ENCODE results near the gene NUP98. TPM values are rescaled to one million over a fixed set of nuclear protein-coding genes. Genes with fewer than 3 reads are reported as not detected.
A peak's percentile ranks its signal among the peaks of the same experiment; 100 is the strongest.
"Not testable (repeated sequence)": the region's sequence is repeated elsewhere in the genome, so short reads cannot be mapped to it uniquely, and the experiment has no call there.

The NUP98 gene
- total RNA-seq, 1 donor from 2014 or later = 75.2 TPM

GRCh38 chr11:3802011-3802790, 4.8 kb upstream of the NUP98 start:
- no peaks in the 10 kb centered on the region for H3K27me3 ChIP-seq (ENCODE audit: control insufficient read depth in 3 of 3, insufficient read depth in 3 of 3, low read length in 3 of 3)
- no peak overlapping the region for H3K27ac ChIP-seq (ENCODE audit: low read depth, low read length)
- H3K9ac ChIP-seq (ENCODE audit: low read depth in 1 of 3, low read length in 3 of 3) = no peak overlapping the region
- H3K4me1 ChIP-seq (ENCODE audit: control insufficient read depth in 3 of 3, insufficient read depth in 3 of 3, low read length in 3 of 3) = peaks cover 3 to 6% (median 3%) of the 10 kb centered on the region in 3 donors
- H3K4me3 ChIP-seq (ENCODE audit: low read length in 3 of 3) = no peak overlapping the region
- no peaks in the 10 kb centered on the region for H3K36me3 ChIP-seq (ENCODE audit: control insufficient read depth in 3 of 3, insufficient read depth in 3 of 3, low read length in 3 of 3)
- no peaks in the 10 kb centered on the region for H3K9me3 ChIP-seq (ENCODE audit: control insufficient read depth in 3 of 3, low read length in 3 of 3)

DNA sequence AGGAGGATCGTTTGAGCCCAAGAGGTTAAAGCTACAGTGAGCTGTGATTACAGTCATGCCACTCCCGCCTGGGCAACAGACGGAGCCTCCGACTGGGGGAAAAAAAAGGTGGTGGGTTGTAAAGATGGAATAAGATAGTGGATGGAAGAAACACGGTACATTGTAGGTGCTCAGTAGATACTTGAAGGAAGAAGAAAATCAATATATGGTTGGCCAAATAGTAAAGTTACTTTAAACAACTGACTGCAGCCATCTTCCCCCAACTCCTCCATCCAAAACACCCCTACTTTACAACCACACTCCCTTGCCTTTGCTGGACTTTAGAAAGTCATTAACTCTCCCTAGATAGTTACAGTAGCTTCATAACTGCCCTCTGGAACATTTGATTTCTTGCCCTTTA, 2.5 kb upstream of the NUP98 start:
- H3K27ac ChIP-seq (ENCODE audit: low read depth, low read length) = no peak overlapping the region
- no peaks in the 10 kb centered on the region for H3K36me3 ChIP-seq (ENCODE audit: control insufficient read depth in 3 of 3, insufficient read depth in 3 of 3, low read length in 3 of 3)
- peaks cover 10 to 20% (median 17%) of the 10 kb centered on the region in 3 donors for H3K4me1 ChIP-seq (ENCODE audit: control insufficient read depth in 3 of 3, insufficient read depth in 3 of 3, low read length in 3 of 3)
- H3K9me3 ChIP-seq (ENCODE audit: control insufficient read depth in 3 of 3, low read length in 3 of 3) = no peaks in the 10 kb centered on the region
- no peak overlapping the region for H3K9ac ChIP-seq (ENCODE audit: low read depth in 1 of 3, low read length in 3 of 3)
- no peak overlapping the region for H3K4me3 ChIP-seq (ENCODE audit: low read length in 3 of 3)
- no peaks in the 10 kb centered on the region for H3K27me3 ChIP-seq (ENCODE audit: control insufficient read depth in 3 of 3, insufficient read depth in 3 of 3, low read length in 3 of 3)

- Histone ChIP-seq H3K9ac (ENCODE audit: low read depth in 1 of 3, low read length in 3 of 3) (no peak overlapping the region), H3K27me3 (ENCODE audit: control insufficient read depth in 3 of 3, insufficient read depth in 3 of 3, low read length in 3 of 3) (no peaks in the 10 kb centered on the region), H3K36me3 (ENCODE audit: control insufficient read depth in 3 of 3, insufficient read depth in 3 of 3, low read length in 3 of 3) (peaks cover 0 to 2% (median 0%) of the 10 kb centered on the region in 3 donors), H3K9me3 (ENCODE audit: control insufficient read depth in 3 of 3, low read length in 3 of 3) (no peaks in the 10 kb centered on the region), H3K4me3 (ENCODE audit: low read length in 3 of 3) (no peak overlapping the region), H3K27ac (ENCODE audit: low read depth, low read length) (no peak overlapping the region), H3K4me1 (ENCODE audit: control insufficient read depth in 3 of 3, insufficient read depth in 3 of 3, low read length in 3 of 3) (peaks cover 10 to 24% (median 22%) of the 10 kb centered on the region in 3 donors)
Measured at GRCh38 chr11:3799143-3799542, 1.8 kb upstream of the NUP98 start.

DNA sequence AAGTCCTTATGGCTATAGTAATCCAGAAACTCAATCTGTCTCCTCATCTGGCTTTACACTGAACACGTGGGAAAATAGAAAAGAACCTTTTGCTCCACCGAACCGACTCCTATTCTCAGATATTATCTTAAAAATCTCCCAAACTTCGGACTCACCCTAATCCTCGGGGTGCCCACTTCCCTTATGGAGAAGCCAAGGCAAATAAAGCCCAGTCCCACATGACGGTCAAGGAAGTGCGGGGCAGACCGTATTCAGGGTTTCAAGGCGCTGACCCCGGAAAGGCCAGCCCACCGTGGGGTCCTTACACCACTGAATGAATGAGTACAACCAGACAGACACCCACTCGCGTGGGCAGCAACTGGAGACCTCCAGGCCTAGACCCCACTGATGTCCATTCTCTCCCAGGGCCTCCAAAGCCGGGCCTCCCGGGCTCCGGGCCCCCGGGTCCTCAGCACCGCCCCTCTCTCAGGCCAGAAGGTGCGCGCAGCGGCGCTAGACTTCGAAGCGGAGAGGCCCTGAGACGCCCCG, 489 bp downstream of the NUP98 start:
- Histone ChIP-seq H3K9ac (ENCODE audit: low read depth in 1 of 3, low read length in 3 of 3) (peak overlapping the region; percentile 95 to 98 (median 97)), H3K36me3 (ENCODE audit: control insufficient read depth in 3 of 3, insufficient read depth in 3 of 3, low read length in 3 of 3) (peaks cover 7 to 15% (median 10%) of the 10 kb centered on the region in 3 donors), H3K27ac (ENCODE audit: low read depth, low read length) (peak overlapping the region; percentile 97), H3K4me1 (ENCODE audit: control insufficient read depth in 3 of 3, insufficient read depth in 3 of 3, low read length in 3 of 3) (peaks cover 10 to 24% (median 22%) of the 10 kb centered on the region in 3 donors), H3K4me3 (ENCODE audit: low read length in 3 of 3) (peak overlapping the region; percentile 79 to 99 (median 82)), H3K27me3 (ENCODE audit: control insufficient read depth in 3 of 3, insufficient read depth in 3 of 3, low read length in 3 of 3) (no peaks in the 10 kb centered on the region), H3K9me3 (ENCODE audit: control insufficient read depth in 3 of 3, low read length in 3 of 3) (no peaks in the 10 kb centered on the region)

- H3K9me3 ChIP-seq (ENCODE audit: control insufficient read depth in 3 of 3, low read length in 3 of 3) = no peaks in the 10 kb centered on the region
- peak overlapping the region; percentile 95 to 98 (median 97) for H3K9ac ChIP-seq (ENCODE audit: low read depth in 1 of 3, low read length in 3 of 3)
- H3K27ac ChIP-seq (ENCODE audit: low read depth, low read length) = peak overlapping the region; percentile 97
- H3K4me1 ChIP-seq (ENCODE audit: control insufficient read depth in 3 of 3, insufficient read depth in 3 of 3, low read length in 3 of 3) = peaks cover 10 to 24% (median 22%) of the 10 kb centered on the region in 3 donors
- H3K27me3 ChIP-seq (ENCODE audit: control insufficient read depth in 3 of 3, insufficient read depth in 3 of 3, low read length in 3 of 3) = no peaks in the 10 kb centered on the region
- peaks cover 7 to 15% (median 10%) of the 10 kb centered on the region in 3 donors for H3K36me3 ChIP-seq (ENCODE audit: control insufficient read depth in 3 of 3, insufficient read depth in 3 of 3, low read length in 3 of 3)
- peak overlapping the region; percentile 79 to 99 (median 82) for H3K4me3 ChIP-seq (ENCODE audit: low read length in 3 of 3)
Measured at GRCh38 chr11:3796346-3796745, 1.0 kb downstream of the NUP98 start.

DNA sequence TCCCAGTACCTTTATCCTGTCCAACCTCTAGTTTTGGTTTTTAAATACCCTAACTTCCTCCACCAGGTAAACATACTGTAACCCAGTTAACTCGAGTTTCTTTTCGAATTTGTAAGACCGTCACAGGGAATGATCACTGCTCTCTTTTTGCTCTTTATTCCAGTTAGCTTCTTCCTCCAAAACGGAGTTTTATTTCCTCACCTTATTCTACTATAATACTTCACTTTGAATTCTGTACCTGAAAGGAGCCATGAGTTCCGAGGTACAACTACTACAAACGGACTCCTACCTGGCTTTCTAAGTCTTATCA, 1.4 kb downstream of the NUP98 start:
- H3K27ac ChIP-seq (ENCODE audit: low read depth, low read length) = peak overlapping the region; percentile 97
- no peaks in the 10 kb centered on the region for H3K9me3 ChIP-seq (ENCODE audit: control insufficient read depth in 3 of 3, low read length in 3 of 3)
- no peaks in the 10 kb centered on the region for H3K27me3 ChIP-seq (ENCODE audit: control insufficient read depth in 3 of 3, insufficient read depth in 3 of 3, low read length in 3 of 3)
- H3K36me3 ChIP-seq (ENCODE audit: control insufficient read depth in 3 of 3, insufficient read depth in 3 of 3, low read length in 3 of 3) = peaks cover 7 to 15% (median 10%) of the 10 kb centered on the region in 3 donors
- peak overlapping the region; percentile 95 to 98 (median 97) for H3K9ac ChIP-seq (ENCODE audit: low read depth in 1 of 3, low read length in 3 of 3)
- peaks cover 10 to 24% (median 22%) of the 10 kb centered on the region in 3 donors for H3K4me1 ChIP-seq (ENCODE audit: control insufficient read depth in 3 of 3, insufficient read depth in 3 of 3, low read length in 3 of 3)
- H3K4me3 ChIP-seq (ENCODE audit: low read length in 3 of 3) = peak overlapping the region in 2 of 3 donors; percentile 79 to 99

DNA sequence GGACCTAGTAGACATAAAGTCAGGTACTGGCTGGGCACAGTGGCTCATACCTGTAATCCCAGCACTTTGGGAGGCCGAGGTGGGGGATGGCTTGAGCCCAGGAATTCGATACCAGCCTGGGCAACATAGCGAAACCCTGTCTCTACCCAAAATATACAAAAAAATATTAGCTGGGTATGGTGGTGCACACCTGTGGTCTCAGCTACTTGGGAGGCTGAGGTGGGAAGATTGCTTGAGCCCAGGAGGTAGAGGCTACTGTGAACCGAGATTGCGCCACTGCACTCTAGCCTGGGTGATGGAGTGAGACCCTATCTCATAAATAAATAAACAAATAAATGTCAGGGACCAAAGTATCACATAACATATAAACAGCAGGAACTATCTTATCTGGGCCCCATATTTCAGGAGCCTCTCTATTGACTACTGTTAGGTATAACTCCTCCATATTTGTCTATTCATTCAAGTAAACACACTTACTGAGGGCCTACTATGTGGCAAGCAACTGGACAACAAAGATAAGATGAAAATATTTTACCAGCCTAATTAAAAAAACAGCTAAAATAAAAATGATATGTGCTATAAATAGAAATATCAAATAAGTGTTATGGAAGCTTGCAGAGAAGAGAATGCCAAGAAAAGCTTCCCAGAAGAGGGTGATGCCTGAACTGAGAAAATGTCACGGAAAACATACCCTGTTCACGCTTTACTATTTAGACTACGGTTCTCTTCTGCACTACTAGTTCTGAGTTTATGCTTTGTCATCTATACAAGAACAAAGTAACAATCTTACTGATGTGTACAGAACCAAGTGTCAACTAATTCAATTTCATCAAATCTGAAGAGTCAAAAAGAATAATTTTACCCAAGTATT, 2.0 kb downstream of the NUP98 start:
- Histone ChIP-seq H3K9ac (ENCODE audit: low read depth in 1 of 3, low read length in 3 of 3) (peak overlapping the region; percentile 45 to 98 (median 95)), H3K27ac (ENCODE audit: low read depth, low read length) (peak overlapping the region; percentile 97), H3K36me3 (ENCODE audit: control insufficient read depth in 3 of 3, insufficient read depth in 3 of 3, low read length in 3 of 3) (peaks cover 7 to 15% (median 10%) of the 10 kb centered on the region in 3 donors), H3K4me3 (ENCODE audit: low read length in 3 of 3) (peak overlapping the region in 2 of 3 donors; percentile 79 to 99), H3K9me3 (ENCODE audit: control insufficient read depth in 3 of 3, low read length in 3 of 3) (no peaks in the 10 kb centered on the region), H3K27me3 (ENCODE audit: control insufficient read depth in 3 of 3, insufficient read depth in 3 of 3, low read length in 3 of 3) (no peaks in the 10 kb centered on the region), H3K4me1 (ENCODE audit: control insufficient read depth in 3 of 3, insufficient read depth in 3 of 3, low read length in 3 of 3) (peaks cover 10 to 24% (median 22%) of the 10 kb centered on the region in 3 donors)

GRCh38 chr11:3794387-3794786, 3.0 kb downstream of the NUP98 start:
- not testable (repeated sequence) for H3K27ac ChIP-seq (ENCODE audit: low read depth, low read length); H3K27me3 ChIP-seq (ENCODE audit: control insufficient read depth in 3 of 3, insufficient read depth in 3 of 3, low read length in 3 of 3); H3K4me3 ChIP-seq (ENCODE audit: low read length in 3 of 3); H3K9me3 ChIP-seq (ENCODE audit: control insufficient read depth in 3 of 3, low read length in 3 of 3)
- H3K4me1 ChIP-seq (ENCODE audit: control insufficient read depth in 3 of 3, insufficient read depth in 3 of 3, low read length in 3 of 3) = peaks cover 10 to 27% (median 24%) of the 10 kb centered on the region in 3 donors
- H3K36me3 ChIP-seq (ENCODE audit: control insufficient read depth in 3 of 3, insufficient read depth in 3 of 3, low read length in 3 of 3) = peaks cover 10 to 15% (median 10%) of the 10 kb centered on the region in 3 donors
- peak overlapping the region in 1 of 3 donors; percentile 33 for H3K9ac ChIP-seq (ENCODE audit: low read depth in 1 of 3, low read length in 3 of 3)

GRCh38 chr11:3786781-3787428, 10.4 kb downstream of the NUP98 start:
- H3K27ac ChIP-seq (ENCODE audit: low read depth, low read length) = no peak overlapping the region
- H3K4me3 ChIP-seq (ENCODE audit: low read length in 3 of 3) = no peak overlapping the region
- H3K4me1 ChIP-seq (ENCODE audit: control insufficient read depth in 3 of 3, insufficient read depth in 3 of 3, low read length in 3 of 3) = peaks cover 0 to 9% (median 8%) of the 10 kb centered on the region in 3 donors
- H3K9ac ChIP-seq (ENCODE audit: low read depth in 1 of 3, low read length in 3 of 3) = peak overlapping the region in 1 of 3 donors; percentile 10
- no peaks in the 10 kb centered on the region for H3K9me3 ChIP-seq (ENCODE audit: control insufficient read depth in 3 of 3, low read length in 3 of 3)
- H3K27me3 ChIP-seq (ENCODE audit: control insufficient read depth in 3 of 3, insufficient read depth in 3 of 3, low read length in 3 of 3) = no peaks in the 10 kb centered on the region
- H3K36me3 ChIP-seq (ENCODE audit: control insufficient read depth in 3 of 3, insufficient read depth in 3 of 3, low read length in 3 of 3) = peaks cover 0 to 6% (median 0%) of the 10 kb centered on the region in 3 donors

Measured in skeletal muscle tissue (tissue), 4 donors.